Activated naive CD8-positive, alpha-beta T cell treated with anti-CD3 and anti-CD28 coated beads, Interleukin-2, amount 50 U/mL, for 16 hours (primary cell): ENCODE measurements around the gene TNIK.

Source experiments
- DNase-seq: peaks from one replicate; pipeline ENCODE4 v3.0.0-alpha.2; 2020; ENCODE audit warnings: low read depth, low spot score

The TNIK gene

GRCh38 chr3:171090321-171090720 is 369.9 kb downstream of the TNIK start:
- DNase-seq: no peak

GRCh38 chr3:171088964-171089754 is 371.0 kb downstream of the TNIK start:
- no peak for DNase-seq

GRCh38 chr3:171088496-171088895 is 371.7 kb downstream of the TNIK start:
- DNase-seq: no peak

DNA sequence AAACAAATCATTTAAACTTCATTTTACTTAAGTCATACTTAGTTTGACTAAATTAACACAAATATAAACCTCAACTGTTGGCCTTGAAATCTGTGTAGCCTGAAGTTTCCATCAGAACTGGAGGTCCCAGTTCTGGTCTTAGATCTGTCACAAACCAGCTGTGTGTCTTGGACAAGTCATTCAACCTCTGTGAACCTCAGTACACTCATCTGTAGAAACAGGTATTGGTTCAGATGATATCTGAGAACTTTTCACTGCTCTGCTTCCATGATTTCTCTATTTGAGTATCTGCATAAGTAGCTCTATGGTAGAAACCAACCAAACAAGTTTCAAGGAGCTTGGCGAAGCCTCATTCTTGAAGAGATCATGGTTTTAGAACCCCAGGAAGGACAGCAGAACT is 373.3 kb downstream of the TNIK start:
- DNase-seq: no peak

- DNase-seq: no peak
Observed at GRCh38 chr3:171077261-171077660, 382.9 kb downstream of the TNIK start.

- DNase-seq: no peak
Observed at GRCh38 chr3:171072432-171072831, 387.8 kb downstream of the TNIK start.

DNA sequence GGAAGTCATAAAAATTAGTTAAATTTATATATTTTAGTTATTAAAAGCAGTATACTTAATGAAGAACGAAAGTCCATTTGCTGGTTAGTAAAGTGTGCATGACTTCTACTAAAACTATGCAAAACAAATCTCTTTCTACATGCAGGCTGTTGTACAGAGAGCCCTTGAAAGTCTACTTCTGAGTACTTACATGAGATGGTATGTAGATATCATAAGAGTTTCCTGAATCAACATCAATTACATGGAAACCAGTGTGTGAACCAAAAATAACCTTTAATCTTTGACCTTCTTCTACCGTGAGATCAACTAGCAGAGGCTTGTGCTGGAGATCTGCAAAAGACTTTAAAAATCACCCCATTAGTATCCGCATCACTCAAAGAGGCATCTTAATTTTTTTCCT is 391.5 kb downstream of the TNIK start:
- no peak for DNase-seq

DNA sequence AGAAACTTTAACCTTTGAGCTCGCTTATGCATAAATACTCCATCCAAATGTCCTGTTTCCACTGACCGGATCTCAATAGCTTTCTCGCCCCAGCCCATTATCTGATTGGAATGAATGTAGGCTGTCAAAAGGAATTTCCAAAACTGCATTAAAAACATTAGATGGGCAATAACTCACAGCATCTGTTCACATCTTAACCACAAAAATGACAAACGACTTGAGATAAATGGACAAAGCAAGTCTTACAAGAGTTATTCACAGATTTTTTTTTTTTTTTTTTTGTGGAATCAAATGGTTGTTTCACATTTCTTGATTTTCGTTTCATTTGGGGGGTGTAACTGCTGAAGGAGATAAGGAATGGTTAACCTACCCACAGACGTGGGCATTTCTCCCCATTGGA is 394.0 kb downstream of the TNIK start:
- DNase-seq: no peak

GRCh38 chr3:171065732-171066131 is 394.5 kb downstream of the TNIK start:
- DNase-seq: no peak

GRCh38 chr3:171064461-171064860 is 395.7 kb downstream of the TNIK start:
- DNase-seq: no peak

GRCh38 chr3:171061749-171062148 is 398.5 kb downstream of the TNIK start:
- no peak for DNase-seq

DNA sequence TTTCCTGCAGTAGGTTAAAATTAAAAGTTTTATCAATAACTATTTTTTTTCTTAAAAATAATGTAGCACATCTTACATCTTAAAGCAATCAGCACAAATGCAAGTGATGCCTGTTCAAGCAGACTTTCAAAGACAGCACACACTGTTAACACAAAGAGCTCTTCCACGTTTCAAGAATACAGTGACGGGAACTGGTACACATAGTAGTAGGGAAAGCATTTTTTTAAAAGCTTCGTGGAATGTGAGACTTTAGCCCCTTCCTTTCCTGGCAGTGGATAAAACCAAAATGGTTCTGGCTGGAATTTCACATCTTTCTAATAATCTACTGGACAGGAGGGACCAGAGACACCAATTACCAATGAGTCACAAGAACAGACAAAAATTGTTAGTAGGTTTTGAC is 400.2 kb downstream of the TNIK start:
- DNase-seq: no peak

DNA sequence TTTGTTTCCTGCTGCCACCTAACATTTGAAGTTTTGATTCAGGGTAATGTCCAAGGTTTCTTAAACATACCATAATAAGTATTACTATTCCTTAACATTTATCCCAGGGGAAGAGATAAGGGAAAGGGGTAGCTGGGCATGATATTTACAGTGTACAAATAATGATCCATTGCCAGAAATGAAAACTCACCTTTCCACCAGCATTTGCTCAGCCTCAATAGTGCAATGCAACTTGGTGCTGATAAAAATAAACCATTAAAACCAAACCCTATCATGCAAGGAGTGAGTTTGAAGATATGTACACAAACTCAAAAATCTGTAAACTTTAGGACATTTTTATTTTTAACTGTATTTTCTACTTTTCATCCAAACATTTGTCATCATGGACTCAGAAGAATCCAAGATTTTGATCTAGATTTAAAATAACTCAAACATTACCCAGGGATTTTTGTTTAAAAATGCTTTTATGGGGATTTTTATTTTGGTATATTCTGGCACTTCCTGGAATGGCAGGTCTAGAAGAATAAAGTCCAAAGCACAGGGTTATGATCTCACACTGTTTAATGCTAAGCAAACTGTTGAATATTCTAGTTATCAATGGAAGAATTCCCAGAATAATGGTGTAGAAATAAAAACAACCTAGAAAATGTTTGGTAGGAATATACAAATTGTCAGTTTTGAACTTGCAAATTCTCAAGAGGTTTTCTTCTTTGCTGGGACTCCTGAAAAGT is 401.2 kb downstream of the TNIK start:
- no peak for DNase-seq

- no peak for DNase-seq
Observed at GRCh38 chr3:171058058-171058457, 402.1 kb downstream of the TNIK start.

DNA sequence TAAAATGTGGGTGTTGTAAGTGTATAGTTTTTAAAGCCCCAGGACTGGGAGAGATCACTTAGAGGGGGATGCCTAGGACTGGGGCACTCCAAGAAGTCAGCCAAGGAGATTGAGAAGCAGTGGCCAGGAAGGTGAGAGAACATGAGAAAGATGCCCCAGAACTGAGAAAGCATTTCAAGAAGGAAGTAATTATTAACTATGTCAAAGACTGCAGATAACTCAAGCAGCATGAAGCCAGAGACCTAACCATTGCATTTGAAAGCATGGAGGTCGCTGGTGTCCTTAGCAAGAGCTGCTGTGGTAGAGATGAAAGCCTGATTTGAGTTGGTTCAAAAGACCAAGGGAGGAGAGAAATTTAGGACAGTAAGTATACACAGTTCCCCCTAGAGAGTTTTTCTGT is 403.1 kb downstream of the TNIK start:
- DNase-seq: no peak

- no peak for DNase-seq
Observed at GRCh38 chr3:171056528-171056927, 403.7 kb downstream of the TNIK start.

DNA sequence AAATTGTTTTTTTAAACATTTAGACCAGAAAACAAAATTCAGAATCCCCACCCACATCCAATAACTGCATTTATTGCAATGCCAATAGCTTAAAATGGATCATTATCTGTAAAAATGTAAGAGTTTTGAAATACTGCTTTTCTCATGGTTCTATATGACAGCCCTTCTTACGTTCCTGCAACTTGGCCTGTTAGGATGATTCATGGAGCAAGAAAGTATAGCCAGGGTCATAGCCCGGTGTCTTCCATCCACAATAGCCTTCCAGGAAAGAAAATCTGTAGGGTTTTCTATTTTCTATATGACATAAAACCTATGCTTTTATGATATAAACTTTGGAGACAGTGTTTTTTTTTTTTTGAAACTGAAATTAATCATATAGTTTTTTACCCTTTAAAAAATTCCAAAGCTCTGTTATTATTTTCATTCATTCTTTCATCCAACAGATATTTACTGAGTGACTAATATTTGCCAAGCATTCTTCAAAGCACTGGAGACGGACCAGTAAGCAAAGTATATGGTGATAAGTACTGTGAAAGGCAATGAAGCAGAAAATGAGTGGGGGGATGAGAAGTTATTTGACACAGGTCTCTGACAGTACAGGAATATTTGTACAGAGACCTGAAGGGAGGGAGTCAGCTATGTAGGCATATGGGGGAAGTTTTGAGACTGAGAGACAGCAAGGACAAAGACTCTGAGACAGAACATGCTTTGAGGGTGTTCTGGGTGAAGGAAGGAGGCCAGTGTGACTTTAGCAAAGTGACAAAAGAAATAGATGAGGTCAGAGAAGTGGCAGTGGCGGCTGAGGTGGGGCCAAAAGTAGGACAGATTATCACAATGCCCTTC is 404.6 kb downstream of the TNIK start:
- DNase-seq: no peak

- DNase-seq: no peak
Observed at GRCh38 chr3:171054921-171055320, 405.3 kb downstream of the TNIK start.

GRCh38 chr3:171054231-171054630 is 406.0 kb downstream of the TNIK start:
- no peak for DNase-seq

- DNase-seq: no peak
Observed at GRCh38 chr3:171049861-171050444, 410.3 kb downstream of the TNIK start.

- no peak for DNase-seq
Observed at GRCh38 chr3:171046760-171047159, 413.4 kb downstream of the TNIK start.
